ENCODE measurements around the gene TBXAS1. TPM values are rescaled to one million over a fixed set of nuclear protein-coding genes. Genes with fewer than 3 reads are reported as not detected.

The TBXAS1 gene
- total and polyA plus RNA-seq, 2 of the 8 experiments (the other 6 are each of a cell fraction or from before 2014, with no cell fraction given) = 0.86 to 2.1 TPM

DNA sequence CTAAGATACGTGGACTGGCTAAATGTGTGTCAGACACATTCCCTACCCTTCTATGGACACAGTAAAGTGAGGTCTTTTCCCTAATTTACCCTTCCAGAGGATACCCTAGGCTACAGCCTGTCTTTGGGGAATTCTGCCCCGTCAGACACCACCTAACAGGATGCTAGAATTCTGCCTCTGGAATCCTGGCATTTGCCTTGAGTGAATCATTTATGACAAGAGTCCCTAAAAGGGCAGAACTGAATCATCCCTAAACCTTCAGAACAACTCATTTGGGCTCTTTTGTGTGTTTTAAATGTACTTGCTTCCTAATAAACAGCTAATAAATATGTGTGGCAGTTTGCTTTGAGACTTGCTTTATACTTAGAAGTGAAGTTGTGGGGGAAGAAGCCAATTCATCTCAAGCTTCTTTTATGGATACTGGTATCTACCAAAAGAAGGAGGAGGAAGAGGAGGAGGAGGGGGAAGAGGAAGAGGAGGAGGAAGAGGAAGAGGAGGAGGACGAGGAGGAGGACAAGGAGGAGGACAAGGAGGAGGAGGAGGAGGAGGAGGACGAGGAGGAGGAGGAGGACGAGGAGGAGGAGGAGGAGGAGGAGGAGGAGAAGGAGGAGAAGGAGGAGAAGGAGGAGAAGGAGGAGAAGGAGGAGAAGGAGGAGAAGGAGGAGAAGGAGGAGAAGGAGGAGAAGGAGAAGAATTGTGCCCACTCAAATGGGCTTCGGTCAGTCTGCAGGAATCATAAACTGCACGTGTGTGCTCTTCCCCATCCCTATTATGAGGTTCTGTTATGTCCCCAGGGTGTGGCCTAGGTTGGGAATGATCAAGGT, 206.5 kb downstream of the TBXAS1 start:
- H3K14ac ChIP-seq (ENCODE audit: insufficient read length) = no peak overlapping the region

More for the DNA sequence above, 206.5 kb downstream of the TBXAS1 start:
- H2AK5ac ChIP-seq (ENCODE audit: low read depth, low read length) = no peak overlapping the region
- H3K4ac ChIP-seq (replicated peaks; ENCODE audit: insufficient read length, low read depth, low read length) = no peak overlapping the region
- H2BK5ac ChIP-seq (ENCODE audit: low read depth, low read length) = no peak overlapping the region
- TF ChIP-seq PHF8 (conservative IDR thresholded peaks at IDR 0.05; ENCODE audit: low read depth, low read length) (no peak), CTBP2 (IDR thresholded peaks at IDR 0.05; ENCODE audit: borderline replicate concordance, insufficient read depth, insufficient read length, low read length) (no peak), SP2 (IDR thresholded peaks at IDR 0.05; ENCODE audit: low read length) (no peak), YY1 (IDR thresholded peaks at IDR 0.05; ENCODE audit: low read depth, low read length) (no peak), GABPA (IDR thresholded peaks at IDR 0.05; ENCODE audit: borderline replicate concordance, insufficient read depth, low read length) (no peak), MAFK (IDR thresholded peaks at IDR 0.05; ENCODE audit: low read depth, low read length) (no peak), RFX5 (IDR thresholded peaks at IDR 0.05; ENCODE audit: borderline replicate concordance, low read depth, low read length) (no peak), TAF7 (optimal IDR thresholded peaks at IDR 0.05; ENCODE audit: borderline replicate concordance, low read depth, low read length) (no peak), NRF1 (IDR thresholded peaks at IDR 0.05; ENCODE audit: low read depth, low read length) (no peak), BRCA1 (IDR thresholded peaks at IDR 0.05; ENCODE audit: low read depth, low read length) (no peak)
- TF ChIP-seq, protein P1, sequence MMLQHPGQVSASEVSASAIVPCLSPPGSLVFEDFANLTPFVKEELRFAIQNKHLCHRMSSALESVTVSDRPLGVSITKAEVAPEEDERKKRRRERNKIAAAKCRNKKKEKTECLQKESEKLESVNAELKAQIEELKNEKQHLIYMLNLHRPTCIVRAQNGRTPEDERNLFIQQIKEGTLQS (IDR thresholded peaks at IDR 0.05; ENCODE audit: insufficient read depth, low read depth, low read length) = no peak
- DNase-seq (ENCODE audit: low read depth in 1 of 2, low spot score in 2 of 2) = no peak
- H3K56ac ChIP-seq (replicated peaks; ENCODE audit: insufficient read length, low read depth, low read length) = no peak overlapping the region
- H2AFZ ChIP-seq (ENCODE audit: low read length) = no peak overlapping the region
- H4K91ac ChIP-seq (replicated peaks; ENCODE audit: insufficient read length, low read length) = no peak overlapping the region
- H3K9ac ChIP-seq (replicated peaks in 1 of 4; ENCODE audit: extremely low read depth in 1 of 4, low read depth in 3 of 4, low read length in 3 of 4) = no peak overlapping the region
- H2BK20ac ChIP-seq (ENCODE audit: low read length) = no peak overlapping the region
- no peaks in the 10 kb centered on the region; the same call in 1 of the 2 replicates for H3K23me2 ChIP-seq (ENCODE audit: low read depth, low read length)
- H2BK15ac ChIP-seq (ENCODE audit: low read length) = no peak overlapping the region
- no peaks in the 10 kb centered on the region for H4K20me1 ChIP-seq (replicated peaks in 1 of 2; ENCODE audit: control insufficient read depth in 1 of 2, insufficient read depth in 2 of 2, low read length in 2 of 2)
- no peak overlapping the region for H4K5ac ChIP-seq (ENCODE audit: insufficient read length, low read depth, low read length)
- ChIA-PET CTCF (ENCODE audit: partially characterized antibody) (no interaction called here), POLR2A (ENCODE audit: partially characterized antibody) (no interaction called here)
- no peaks in the 10 kb centered on the region for H3K27me3 ChIP-seq (replicated peaks in 1 of 4; ENCODE audit: control insufficient read depth in 3 of 4, extremely low read depth in 1 of 4, insufficient read depth in 3 of 4, low read length in 3 of 4)
- no peak overlapping the region for H4K8ac ChIP-seq (ENCODE audit: extremely low read depth, insufficient read depth, low read length)
- H3K4me3 ChIP-seq (ENCODE audit: extremely low read depth in 1 of 4, insufficient read depth in 2 of 4, low read depth in 3 of 4, low read length in 4 of 4) = no peak overlapping the region
- H3K36me3 ChIP-seq (ENCODE audit: control insufficient read depth in 2 of 4, insufficient read depth in 4 of 4, low read length in 3 of 4) = no peaks in the 10 kb centered on the region
- no peak overlapping the region for H3K27ac ChIP-seq (ENCODE audit: low read depth, low read length)
- 61 to 67% methylated on average over 1 to 5 of the region's 7 CpGs for WGBS, 2 experiments (ENCODE audit: extremely low coverage in 1 of 2, insufficient coverage in 1 of 2, insufficient read length in 1 of 2, insufficient replicate concordance in 2 of 2, low coverage in 1 of 2, low lambda C conversion rate in 2 of 2, missing lambda C conversion rate in 1 of 2)
- no peaks in the 10 kb centered on the region for H3K9me3 ChIP-seq (ENCODE audit: insufficient read depth in 2 of 2, low read depth in 1 of 2, low read length in 1 of 2)
- H3K18ac ChIP-seq (ENCODE audit: extremely low read depth, low read length) = no peak overlapping the region
- H3K23ac ChIP-seq (ENCODE audit: insufficient read length) = no peak overlapping the region
- no peaks in the 10 kb centered on the region for H3K79me2 ChIP-seq (ENCODE audit: control insufficient read depth in 1 of 2, insufficient read depth in 2 of 2, low read length in 2 of 2)
- H3K4me2 ChIP-seq (ENCODE audit: insufficient read depth in 1 of 2, low read depth in 2 of 2, low read length in 2 of 2) = no peak overlapping the region
- H3K4me1 ChIP-seq (replicated peaks in 1 of 4; ENCODE audit: control insufficient read depth in 3 of 4, insufficient read depth in 4 of 4, low read length in 3 of 4) = no peaks in the 10 kb centered on the region
- H2BK12ac ChIP-seq (ENCODE audit: low read depth, low read length) = no peak overlapping the region
- H3K79me1 ChIP-seq (ENCODE audit: low read depth, low read length) = no peaks in the 10 kb centered on the region
- FAIRE-seq = no peak
- no peak overlapping the region for H2BK120ac ChIP-seq (replicated peaks; ENCODE audit: low read depth, low read length)

All from H1 (cell line).